A549 treated with AZD9567 at 1 μM for 4 hours (cell line): ENCODE data around the gene OR51B2. TPM values are rescaled to one million over a fixed set of nuclear protein-coding genes. Genes with fewer than 3 reads are reported as not detected.

Experiments
- total RNA-seq: library from RNA; stranded (reverse); fragments of 200-300 nt; extraction: Qiagen RNA extraction; gene quantifications from 5 replicates; pipeline ENCODE4 v1.2.3, GENCODE V29; 2022; ENCODE audit not compliant: insufficient read depth

OR51B2 gene, protein sequence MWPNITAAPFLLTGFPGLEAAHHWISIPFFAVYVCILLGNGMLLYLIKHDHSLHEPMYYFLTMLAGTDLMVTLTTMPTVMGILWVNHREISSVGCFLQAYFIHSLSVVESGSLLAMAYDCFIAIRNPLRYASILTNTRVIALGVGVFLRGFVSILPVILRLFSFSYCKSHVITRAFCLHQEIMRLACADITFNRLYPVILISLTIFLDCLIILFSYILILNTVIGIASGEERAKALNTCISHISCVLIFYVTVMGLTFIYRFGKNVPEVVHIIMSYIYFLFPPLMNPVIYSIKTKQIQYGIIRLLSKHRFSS
- total RNA-seq, result not detected in 5 replicates

DNA sequence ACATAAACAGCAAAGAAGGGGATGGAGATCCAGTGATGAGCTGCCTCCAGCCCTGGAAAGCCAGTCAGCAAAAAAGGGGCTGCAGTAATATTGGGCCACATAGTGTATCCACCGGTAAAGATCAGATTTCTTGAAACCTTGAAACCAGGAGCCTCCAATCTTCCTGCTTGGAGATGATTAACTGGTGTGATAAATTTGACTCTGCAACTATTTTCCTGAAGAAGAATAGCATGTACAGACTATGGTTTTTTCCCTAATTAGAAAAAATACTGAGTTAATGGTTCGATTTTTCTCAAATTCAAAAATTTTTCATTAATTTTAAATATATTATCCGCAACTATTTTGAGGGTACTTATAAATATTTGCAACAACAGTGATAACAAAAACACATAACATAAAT is at the start of gene OR51B2:
TSS of gene OR51B2 (minus strand) at position 101 of the 400 bp plus-strand sequence. CDS start at position 101, 0 bp downstream.

DNA sequence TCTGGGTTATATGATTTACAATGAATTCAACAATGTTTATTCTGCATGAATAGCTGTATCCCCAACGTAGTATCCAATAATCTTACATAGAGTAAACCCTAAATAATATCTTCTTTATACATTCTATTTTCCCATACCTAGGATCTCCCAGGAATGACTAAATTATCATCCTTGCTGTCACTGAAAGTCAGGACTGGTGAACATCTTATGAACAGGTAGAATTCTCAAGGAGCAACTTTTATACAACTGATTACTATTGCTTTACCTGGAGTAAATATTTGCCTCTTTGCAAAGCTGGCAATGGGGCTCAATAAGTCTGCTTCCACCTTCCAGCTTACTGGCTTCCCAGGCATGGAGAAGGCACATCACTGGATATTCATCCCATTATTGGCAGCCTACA is 27.1 kb upstream of the OR51B2 start, which contains the start of gene OR51B6:
TSS of gene OR51B6 (plus strand) at position 301 of the 400 bp plus-strand sequence. CDS start at position 301, 0 bp downstream.

DNA sequence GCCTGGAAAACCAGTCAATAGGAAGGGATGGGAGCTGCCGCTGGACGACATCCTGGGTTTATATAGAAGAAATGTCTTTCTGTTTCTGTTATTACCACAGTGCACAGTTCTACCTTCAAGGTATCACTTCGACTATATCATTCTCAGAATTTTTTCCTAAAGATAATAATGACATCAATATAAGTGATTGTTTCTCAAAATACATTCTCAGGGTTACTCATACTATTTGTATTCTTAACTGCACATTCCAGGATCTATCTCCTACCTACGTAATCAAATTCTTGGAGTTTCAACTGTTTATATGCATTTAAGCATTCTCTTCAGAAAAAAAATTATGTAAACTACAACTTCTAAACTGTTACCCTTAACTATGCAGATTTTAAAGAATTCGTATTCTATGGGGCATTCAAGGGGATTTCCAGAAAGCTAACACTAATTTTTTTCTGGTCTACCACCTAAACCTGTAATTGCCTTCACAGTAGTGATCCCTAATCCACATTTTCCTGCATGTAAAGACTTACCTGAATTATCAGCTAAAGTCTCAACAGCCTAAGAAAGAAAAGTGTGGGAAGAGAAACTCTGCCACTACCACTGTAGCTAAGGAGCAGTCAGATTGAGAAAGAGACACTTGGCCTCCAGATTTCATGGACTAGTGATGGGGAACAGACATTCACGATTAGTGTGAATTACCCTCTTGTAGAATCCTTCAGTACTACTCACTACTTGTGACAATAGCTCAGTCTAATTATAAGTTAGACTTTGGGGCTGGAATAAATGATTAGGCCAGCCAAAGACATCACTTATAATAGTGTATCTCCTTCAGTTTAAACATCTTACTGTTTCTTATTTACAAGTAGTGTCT is 19.6 kb upstream of the OR51B2 start, which contains the start of gene OR51B5:
TSS of gene OR51B5 (minus strand) at position 51 of the 862 bp plus-strand sequence. CDS start at position 51, 0 bp downstream.

DNA sequence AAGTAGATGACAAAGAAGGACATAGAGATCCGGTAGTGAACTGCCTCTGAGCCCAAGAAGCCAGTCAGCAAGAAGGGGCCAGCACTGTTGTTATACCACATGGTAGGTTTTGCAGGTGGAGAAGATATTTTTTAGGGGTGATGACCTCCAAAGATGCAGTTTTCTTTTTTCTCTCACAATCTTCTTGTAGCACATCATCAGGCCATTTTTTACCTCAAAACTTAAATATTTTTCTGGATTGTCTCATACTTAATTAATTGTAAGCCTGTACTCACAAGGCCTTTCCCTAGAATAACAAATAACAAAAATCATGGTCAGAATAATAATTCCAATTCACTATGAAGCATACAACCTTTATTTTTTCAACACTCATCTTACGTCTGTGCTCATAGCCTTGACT is 22.3 kb downstream of the OR51B2 start, which contains the start of gene OR51B4:
TSS of gene OR51B4 (minus strand) at position 101 of the 400 bp plus-strand sequence. CDS start at position 101, 0 bp downstream.

Other genes with a start within 250 kb of the OR51B2 start
- gene OR52A5, start 185.9 kb downstream of the OR51B2 start, total RNA-seq, result not detected in 5 replicates
- not detected in 5 replicates for gene OR52A1, start 169.5 kb downstream of the OR51B2 start, total RNA-seq
- gene OR51V1, start 123.6 kb downstream of the OR51B2 start, total RNA-seq, result not detected in 5 replicates
- not detected in 5 replicates for gene HBB, start 97.2 kb downstream of the OR51B2 start, total RNA-seq
- gene HBD, start 89.8 kb downstream of the OR51B2 start, total RNA-seq, result not detected in 5 replicates
- gene HBG1, start 74.4 kb downstream of the OR51B2 start, total RNA-seq, result not detected in 5 replicates
- not detected in 5 replicates for gene HBG2, start 69.5 kb downstream of the OR51B2 start, total RNA-seq
- not detected in 5 replicates for gene HBE1, start 54.4 kb downstream of the OR51B2 start, total RNA-seq
- not detected in 5 replicates for gene OR51B4, start 22.4 kb downstream of the OR51B2 start, total RNA-seq
- gene OR51B5, start 19.2 kb upstream of the OR51B2 start, total RNA-seq, result 0.09 TPM in 1 of 5 replicates, not detected in the others
- not detected in 5 replicates for gene OR51B6, start 27.2 kb upstream of the OR51B2 start, total RNA-seq
- not detected in 5 replicates for gene OR51M1, start 59.5 kb upstream of the OR51B2 start, total RNA-seq
- gene OR51Q1, start 97.8 kb upstream of the OR51B2 start, total RNA-seq, result not detected in 5 replicates
- gene OR51I1, start 117.2 kb upstream of the OR51B2 start, total RNA-seq, result not detected in 5 replicates
- not detected in 5 replicates for gene OR51I2, start 125.0 kb upstream of the OR51B2 start, total RNA-seq
- gene OR52D1, start 164.4 kb upstream of the OR51B2 start, total RNA-seq, result not detected in 5 replicates
- not detected in 5 replicates for gene UBQLN3, start 185.7 kb upstream of the OR51B2 start, total RNA-seq
- 0.03 to 0.05 TPM in 2 of 5 replicates, not detected in the others for gene UBQLNL, start 192.4 kb upstream of the OR51B2 start, total RNA-seq
- not detected in 5 replicates for gene OR52H1, start 224.2 kb upstream of the OR51B2 start, total RNA-seq